Ectodermal cell (in vitro differentiated cells): ENCODE results near the gene CNNM2.
"Not testable (repeated sequence)": the region's sequence is repeated elsewhere in the genome, so short reads cannot be mapped to it uniquely, and the experiment has no call there.

ENCODE experiments used
- H3K27ac ChIP-seq: 2 replicates; pipeline ENCODE4 v1.7.0; 2013; ENCODE audit warnings: mild to moderate bottlenecking, low read depth, low read length; ENCODE audit not compliant: insufficient read depth, poor library complexity, severe bottlenecking
- H3K27me3 ChIP-seq: 2 replicates; pipeline ENCODE4 v1.7.0; 2013; ENCODE audit warnings: mild to moderate bottlenecking, low read length; ENCODE audit not compliant: insufficient read depth, control insufficient read depth, poor library complexity, severe bottlenecking
- H3K36me3 ChIP-seq: one replicate; pipeline ENCODE4 v1.7.0; 2013; ENCODE audit warnings: low read length; ENCODE audit not compliant: control insufficient read depth, insufficient read depth
- H3K4me1 ChIP-seq: one replicate; pipeline ENCODE4 v1.7.0; 2013; ENCODE audit warnings: low read length; ENCODE audit not compliant: control insufficient read depth, insufficient read depth
- H3K4me3 ChIP-seq: 2 replicates; pipeline ENCODE4 v1.7.0; 2013; ENCODE audit warnings: low read depth, low read length, control low read depth; ENCODE audit not compliant: insufficient read depth
- H3K9me3 ChIP-seq: 2 replicates; pipeline ENCODE4 v1.7.0; 2013; ENCODE audit warnings: mild to moderate bottlenecking, low read length, moderate library complexity; ENCODE audit not compliant: control insufficient read depth
- WGBS, 2 experiments: methylation state at CpG; one replicate each; pipeline ENCODE4 v1.1.7; 2013; ENCODE audit warnings: missing lambda C conversion rate in 2 of 2; 5-methylcytosine and 5-hydroxymethylcytosine counted together

The CNNM2 gene

DNA sequence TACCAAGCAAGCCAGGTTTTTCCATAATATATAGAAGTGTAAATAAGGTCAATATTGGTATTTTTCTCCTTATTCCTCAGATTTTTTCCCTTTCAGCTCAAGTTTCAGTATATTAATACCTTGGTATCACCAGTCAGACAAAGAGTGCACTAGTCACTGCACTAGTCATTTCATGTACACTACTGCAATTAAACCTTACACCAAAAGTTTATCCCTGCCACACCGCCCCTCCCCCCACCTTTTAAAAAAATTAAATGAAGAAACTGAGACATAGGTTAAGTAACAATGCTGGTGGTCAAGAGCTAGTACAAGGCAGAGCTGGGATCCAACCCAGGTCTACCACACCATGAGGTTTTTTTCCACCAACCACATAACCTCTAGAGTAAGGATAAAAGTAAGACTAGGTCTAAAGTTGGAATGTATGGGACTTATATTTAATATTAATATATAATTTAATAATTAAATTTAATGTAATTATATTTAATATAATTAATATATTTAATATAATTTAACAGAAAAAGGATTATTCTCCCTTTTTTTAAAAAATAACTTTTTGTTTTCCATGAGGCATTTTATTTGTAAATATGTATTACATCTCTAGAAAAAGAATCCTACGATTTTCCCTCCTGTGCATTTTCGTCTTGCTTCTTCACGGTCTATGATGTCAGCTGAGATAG is 206.5 kb downstream of the CNNM2 start:
- 96 to 97% methylated on average over 3 to 4 of the region's 4 CpGs for WGBS, 2 experiments
- no peaks in the 10 kb centered on the region for H3K36me3 ChIP-seq
- H3K27ac ChIP-seq, result no peak overlapping the region
- no peak overlapping the region for H3K4me3 ChIP-seq
- H3K4me1 ChIP-seq, result no peaks in the 10 kb centered on the region
- H3K27me3 ChIP-seq, result no peaks in the 10 kb centered on the region
- no peaks in the 10 kb centered on the region for H3K9me3 ChIP-seq

DNA sequence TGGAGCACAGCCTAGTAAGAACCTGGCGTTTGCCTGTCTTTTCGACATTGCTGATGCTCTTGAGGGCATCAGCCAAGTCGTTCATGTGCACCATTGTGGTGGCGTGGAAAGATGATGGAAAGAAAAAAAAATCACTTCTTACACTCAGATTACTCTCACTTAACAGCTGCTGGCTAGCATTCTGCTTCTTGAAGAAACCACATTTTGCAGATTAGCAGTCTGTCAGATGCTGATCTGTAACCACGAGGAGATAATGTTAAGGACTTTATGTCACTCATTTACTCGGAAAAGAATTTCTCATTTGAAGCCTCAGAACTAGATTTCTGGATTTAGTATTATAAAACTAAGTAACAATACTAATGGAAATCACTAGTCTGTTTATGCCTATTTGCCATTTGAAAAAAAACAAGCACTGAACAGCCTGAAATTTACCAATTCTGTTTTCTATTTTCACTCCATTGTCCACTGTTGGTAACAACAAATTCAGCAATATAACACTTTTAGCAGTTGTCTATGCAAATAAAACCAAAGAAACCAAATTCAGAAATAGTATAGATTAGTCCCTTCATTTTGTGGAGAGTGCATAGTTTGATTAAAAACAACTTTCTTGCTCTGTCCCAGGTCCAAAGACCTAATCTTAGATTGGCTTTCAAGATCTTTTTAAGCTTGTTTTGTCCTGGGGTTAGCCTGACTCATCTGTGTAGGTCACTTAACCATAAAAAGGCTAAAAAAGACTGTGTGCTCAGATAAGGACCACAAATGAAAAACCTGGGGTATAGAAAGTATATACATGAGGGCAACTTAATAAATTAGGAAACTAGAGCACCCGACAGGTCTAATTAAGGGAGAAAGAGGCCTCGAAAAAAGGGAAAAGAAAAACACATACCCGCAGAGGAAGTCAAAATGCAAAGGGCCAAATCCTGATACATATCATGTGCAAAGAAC is 207.5 kb downstream of the CNNM2 start:
- 93 to 96% methylated on average over 9 of the region's 9 CpGs for WGBS, 2 experiments
- Histone ChIP-seq H3K4me3 (no peak overlapping the region), H3K9me3 (no peaks in the 10 kb centered on the region), H3K27me3 (no peaks in the 10 kb centered on the region), H3K36me3 (no peaks in the 10 kb centered on the region), H3K27ac (no peak overlapping the region), H3K4me1 (no peaks in the 10 kb centered on the region)

DNA sequence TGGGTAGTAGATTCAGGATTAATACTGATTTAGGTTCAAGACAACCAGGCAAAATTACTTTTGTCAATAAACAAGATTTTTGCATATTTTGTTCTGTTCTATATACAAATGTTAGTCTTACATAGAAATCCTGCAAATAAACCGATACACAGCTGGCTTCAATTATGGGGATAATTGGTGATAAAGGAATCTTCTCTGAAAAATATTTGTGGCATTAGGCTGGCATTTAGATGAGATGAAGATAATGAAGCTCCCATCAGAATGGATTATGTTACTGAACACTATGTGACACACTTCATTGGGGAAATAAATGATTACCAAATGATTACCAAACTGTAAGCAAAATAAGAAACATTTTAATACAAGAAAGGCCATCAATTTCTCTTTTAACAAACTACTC is 209.1 kb downstream of the CNNM2 start:
- Histone ChIP-seq H3K4me1 (no peaks in the 10 kb centered on the region), H3K4me3 (no peak overlapping the region), H3K27me3 (no peaks in the 10 kb centered on the region), H3K9me3 (no peaks in the 10 kb centered on the region), H3K36me3 (no peaks in the 10 kb centered on the region), H3K27ac (no peak overlapping the region)
- 100% methylated on average over 1 of the region's 1 CpG for WGBS, 2 experiments

DNA sequence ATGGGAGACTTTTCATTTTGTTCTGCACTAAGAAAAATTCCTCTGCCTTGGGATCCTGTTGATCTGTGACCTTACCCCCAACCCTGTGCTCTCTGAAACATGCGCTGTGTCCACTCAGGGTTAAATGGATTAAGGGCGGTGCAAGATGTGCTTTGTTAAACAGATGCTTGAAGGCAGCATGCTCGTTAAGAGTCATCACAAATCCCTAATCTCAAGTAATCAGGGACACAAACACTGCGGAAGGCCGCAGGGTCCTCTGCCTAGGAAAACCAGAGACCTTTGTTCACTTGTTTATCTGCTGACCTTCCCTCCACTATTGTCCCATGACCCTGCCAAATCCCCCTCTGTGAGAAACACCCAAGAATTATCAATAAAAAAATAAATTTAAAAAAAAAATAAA is 212.1 kb downstream of the CNNM2 start:
- H3K9me3 ChIP-seq, H3K4me1 ChIP-seq, H3K36me3 ChIP-seq, H3K4me3 ChIP-seq, H3K27me3 ChIP-seq, H3K27ac ChIP-seq: not testable (repeated sequence)
- WGBS, 2 experiments, result 50 to 62% methylated on average over 2 to 3 of the region's 5 CpGs

DNA sequence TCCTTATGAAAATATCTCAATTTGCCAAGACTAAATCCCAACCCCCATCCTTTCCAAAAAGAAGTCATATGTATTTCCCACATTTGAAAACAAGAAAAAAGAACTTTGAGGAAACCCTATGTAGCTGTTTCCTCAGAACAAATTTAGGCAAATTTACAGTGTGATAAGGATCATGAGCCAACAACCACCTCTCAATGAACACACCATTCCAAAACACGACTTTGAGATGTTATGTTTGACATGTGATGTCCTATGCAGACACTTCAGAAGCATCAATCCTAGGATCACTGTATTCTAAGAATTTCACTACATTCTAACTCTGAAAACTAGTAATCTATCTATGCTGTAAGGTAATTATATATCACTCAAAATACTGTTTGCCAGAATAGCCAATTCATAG is 212.8 kb downstream of the CNNM2 start:
- Histone ChIP-seq H3K27ac (no peak overlapping the region), H3K36me3 (peaks cover 5% of the 10 kb centered on the region), H3K27me3 (no peaks in the 10 kb centered on the region), H3K4me3 (no peak overlapping the region), H3K9me3 (no peaks in the 10 kb centered on the region), H3K4me1 (no peaks in the 10 kb centered on the region)
- WGBS, 2 experiments, result 80 to 90% methylated on average over 1 of the region's 1 CpG

DNA sequence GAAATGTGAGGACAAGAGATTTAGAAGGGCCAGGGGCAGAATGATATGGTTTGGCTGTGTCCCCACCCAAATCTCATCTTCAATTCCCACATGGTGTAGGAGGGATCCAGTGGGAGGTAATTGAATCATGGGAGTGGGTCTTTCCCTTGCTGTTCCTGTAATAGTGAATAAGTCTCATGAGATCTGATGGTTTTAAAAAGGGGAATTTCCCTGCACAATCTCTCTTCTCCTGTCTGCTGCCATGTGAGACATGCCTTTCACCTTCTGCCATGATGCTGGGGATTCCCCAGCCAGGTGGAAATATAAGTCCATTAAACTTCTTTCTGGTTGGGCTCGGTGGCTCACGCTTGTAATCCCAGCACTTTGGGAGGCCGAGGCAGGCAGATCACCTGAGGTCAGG is 217.1 kb downstream of the CNNM2 start:
- H3K4me3 ChIP-seq, H3K9me3 ChIP-seq, H3K36me3 ChIP-seq, H3K4me1 ChIP-seq, H3K27ac ChIP-seq, H3K27me3 ChIP-seq: not testable (repeated sequence)
- 81 to 82% methylated on average over 3 of the region's 3 CpGs for WGBS, 2 experiments

DNA sequence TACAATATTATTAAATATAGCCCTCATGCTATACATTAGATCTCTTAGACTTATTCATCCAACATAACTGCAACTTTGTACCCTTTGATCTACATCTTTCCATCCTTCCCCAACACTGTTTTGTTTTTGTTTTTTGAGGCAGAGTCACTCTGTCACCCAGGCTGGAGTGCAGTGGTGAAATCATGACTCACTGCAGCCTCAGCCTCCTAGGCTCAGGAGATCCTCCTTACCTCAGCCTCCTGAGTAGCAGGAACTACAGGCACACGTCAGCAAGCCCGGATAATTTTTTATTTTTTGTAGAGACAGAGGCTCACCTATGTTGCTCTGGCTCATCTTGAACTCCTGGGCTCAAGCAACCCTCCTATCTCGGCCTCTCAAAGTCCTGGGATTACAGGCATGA is 221.7 kb downstream of the CNNM2 start:
- H3K4me3 ChIP-seq, result no peak overlapping the region
- H3K27me3 ChIP-seq, result no peaks in the 10 kb centered on the region
- 94 to 95% methylated on average over 3 of the region's 3 CpGs for WGBS, 2 experiments
- H3K36me3 ChIP-seq, result no peaks in the 10 kb centered on the region
- no peak overlapping the region for H3K27ac ChIP-seq
- H3K4me1 ChIP-seq, result no peaks in the 10 kb centered on the region
- no peaks in the 10 kb centered on the region for H3K9me3 ChIP-seq
